Muscle of back (tissue), 11 donors: ENCODE data around the gene RAB14. TPM values are rescaled to one million over a fixed set of nuclear protein-coding genes. Genes with fewer than 3 reads are reported as not detected.

ENCODE experiments used
- DNase-seq, 3 donors: peaks; one replicate each; pipeline versions ENCODE4 v3.0.0 to v3.0.0-alpha.2; 2013
- polyA plus RNA-seq, 10 donors: library from polyadenylated mRNA; unstranded; fragments of 120-200 nt; gene quantifications; one replicate each; pipeline ENCODE4 v1.2.1, GENCODE V29; 2013; ENCODE audit not compliant: insufficient read length in 10 of 10

The RAB14 gene
- polyA plus RNA-seq, 10 donors, result 48.6 to 68.1 (median 55.4) TPM

DNA sequence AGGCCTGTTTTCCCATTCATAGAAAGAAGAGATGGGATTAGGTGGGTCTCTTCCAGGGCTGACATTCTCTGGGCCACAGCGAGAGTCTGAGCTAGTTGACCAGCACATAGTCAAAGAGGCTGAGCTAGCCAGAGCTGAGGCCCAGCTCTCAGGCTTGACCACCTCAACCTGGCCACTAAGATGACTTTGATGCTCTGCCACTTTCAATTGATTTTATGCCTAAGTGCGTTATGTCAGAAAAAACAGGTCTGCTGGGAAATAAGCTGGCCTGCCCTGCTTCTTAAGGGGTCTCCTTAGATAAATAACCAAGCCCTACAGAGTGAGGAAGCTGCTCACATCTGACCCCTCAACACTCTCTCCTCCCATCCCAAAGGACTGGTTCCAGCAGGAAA, 20.0 kb upstream of the RAB14 start:
- DNase-seq, result no peak

DNA sequence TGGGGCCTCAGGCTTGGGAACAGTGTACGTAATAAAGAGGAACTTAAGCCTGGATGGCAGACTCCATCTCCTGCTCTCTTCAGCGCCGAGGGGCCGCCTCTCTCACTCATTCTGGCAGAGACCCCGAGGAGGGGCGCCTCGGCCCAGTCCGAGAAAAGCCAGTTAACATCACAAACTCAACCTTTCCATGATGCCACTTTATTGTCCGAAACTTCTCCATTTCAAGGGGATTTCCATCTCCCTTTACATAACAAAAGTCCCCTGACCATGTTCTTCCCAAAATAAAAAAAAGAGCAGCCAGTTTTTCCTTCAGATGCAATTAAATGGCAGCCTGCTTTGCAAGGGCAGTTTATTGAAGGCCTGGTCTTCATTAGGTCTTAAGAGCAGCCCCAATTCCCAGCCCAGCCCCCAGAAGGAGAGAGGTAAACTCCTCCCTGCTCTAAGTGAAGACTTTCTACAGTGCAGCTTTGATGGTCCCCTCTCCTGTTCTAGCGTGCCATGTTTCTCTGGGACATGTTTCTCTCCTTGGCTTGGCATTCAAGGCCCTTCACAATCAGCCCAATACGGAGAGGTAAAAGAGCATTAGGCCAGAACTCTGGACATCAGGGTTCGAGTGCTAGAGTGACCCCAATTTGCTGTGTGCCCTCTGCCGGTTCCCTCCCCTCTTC, 19.5 kb upstream of the RAB14 start:
- peak in 1 of 3 donors; percentile 54 for DNase-seq

DNA sequence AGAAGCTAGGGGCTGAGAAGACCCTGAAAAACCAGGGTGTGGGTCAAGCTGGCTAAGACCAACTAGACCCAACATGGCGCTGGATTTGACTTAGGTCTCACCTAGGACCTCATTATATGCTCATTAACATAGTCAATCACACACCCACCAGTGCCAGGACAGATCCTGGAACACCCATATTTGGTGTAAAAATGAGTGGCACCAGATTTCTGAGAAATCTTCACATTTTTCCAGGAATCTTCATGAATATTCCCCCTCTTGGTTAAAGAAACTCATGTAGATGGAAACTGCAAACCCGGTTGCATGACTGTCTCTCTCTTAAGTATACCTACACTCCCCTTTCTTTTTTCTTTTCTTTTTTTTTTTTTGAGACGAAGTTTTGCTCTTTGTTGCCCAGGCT, 17.9 kb upstream of the RAB14 start:
- DNase-seq, result no peak

- DNase-seq, result no peak
These were observed 16.8 kb upstream of the RAB14 start for GRCh38 chr9:121218357-121219027.

- DNase-seq, result no peak
These were observed 16.1 kb upstream of the RAB14 start for GRCh38 chr9:121217609-121218292.

GRCh38 chr9:121216271-121216805, 14.7 kb upstream of the RAB14 start:
- DNase-seq, result no peak

- DNase-seq, result no peak
These were observed 12.3 kb upstream of the RAB14 start for GRCh38 chr9:121214005-121214404.

DNA sequence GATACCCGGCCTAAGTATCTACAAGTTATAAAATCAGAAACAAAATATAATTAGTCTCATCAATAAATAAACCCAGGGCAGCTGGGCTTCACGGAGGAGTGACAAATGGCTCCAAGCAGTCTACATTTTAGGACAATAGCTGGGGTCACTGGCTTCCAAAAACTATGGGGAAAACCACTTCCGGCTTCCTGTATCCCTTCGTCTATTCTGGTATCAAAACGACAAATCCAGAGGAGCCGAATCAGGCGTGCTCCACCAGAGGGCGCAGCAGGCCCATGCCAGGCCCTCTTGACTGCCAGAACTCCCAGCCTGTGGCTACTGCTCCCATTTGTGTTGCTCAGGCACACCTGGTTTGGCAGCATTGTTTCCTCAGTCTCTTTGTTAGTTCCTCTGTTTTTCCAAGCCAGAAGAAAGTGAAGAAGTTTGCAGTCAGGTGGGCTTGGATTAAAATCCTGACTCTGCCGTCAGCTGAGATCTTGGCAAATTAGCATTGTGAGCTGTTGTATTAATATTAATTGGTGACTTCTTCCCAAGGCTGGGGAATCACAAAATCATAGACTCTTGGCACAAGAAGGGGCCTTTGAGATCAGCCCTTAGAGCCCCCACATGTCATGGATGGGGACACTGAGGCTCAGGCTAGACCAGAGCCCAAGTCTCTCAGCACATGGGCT, 11.6 kb upstream of the RAB14 start:
- peak; percentile 83 to 94 (median 90) for DNase-seq

- no peak for DNase-seq
These were observed 8.9 kb upstream of the RAB14 start for GRCh38 chr9:121210536-121210935.

GRCh38 chr9:121207371-121207940, 5.8 kb upstream of the RAB14 start:
- DNase-seq, result no peak

DNA sequence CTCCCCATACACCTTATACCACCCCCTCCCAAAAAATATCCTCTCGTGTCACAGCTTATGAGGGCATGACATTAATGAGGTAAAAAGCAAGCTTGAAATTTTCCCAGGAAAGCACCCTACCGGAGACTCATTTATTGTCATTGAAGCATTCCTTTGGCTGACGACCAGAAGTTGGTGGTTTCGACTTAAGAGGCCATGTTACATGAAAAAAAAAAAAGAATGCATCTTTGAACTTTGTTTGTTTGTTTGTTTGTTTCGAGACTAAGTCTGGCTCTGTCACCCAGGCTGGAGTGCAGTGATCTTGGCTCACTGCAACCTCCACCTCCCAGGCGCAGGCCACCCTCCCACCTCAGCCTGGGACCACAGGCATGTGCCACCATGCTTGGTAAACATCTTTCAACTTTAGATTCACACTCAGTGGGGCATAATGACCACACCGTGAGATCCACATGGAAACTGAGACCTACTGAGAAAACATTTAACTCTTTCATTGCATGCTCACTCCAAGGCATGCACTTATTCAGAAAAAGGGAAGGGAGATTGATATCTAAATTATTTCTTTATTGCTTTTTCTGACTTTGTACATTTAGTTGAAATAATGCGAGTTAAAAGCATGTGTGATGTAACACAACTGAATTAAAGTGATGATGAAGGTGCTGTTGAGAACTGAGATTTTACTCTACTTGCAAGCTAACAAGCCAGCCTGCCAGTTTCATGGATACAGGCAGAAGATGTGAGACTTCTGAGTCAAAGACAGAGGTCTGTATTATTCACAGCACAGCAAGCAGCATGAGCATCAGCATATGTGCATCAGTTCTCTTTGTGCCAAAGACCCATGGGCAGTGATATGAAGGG, 5.1 kb upstream of the RAB14 start:
- no peak for DNase-seq

DNA sequence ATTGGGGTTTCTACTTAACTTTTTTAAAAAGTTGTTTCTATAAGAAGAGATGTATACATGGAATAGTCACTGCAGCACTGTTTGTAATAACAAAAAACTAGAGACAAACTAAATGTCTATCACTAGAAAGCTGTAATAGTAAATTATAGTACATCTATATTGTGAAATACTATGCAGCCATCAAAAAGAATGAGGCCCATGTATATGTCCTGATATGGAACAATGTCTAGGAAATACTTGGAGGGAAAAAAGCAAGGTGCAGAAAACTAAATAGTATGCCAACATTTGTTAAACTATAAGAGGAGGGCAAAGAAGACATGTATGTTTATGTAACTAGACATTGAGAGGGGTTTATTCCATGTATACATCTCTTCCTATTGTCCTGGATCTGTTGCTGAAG, 2.9 kb upstream of the RAB14 start:
- no peak for DNase-seq

GRCh38 chr9:121204121-121204520, 2.5 kb upstream of the RAB14 start:
- DNase-seq, result no peak

DNA sequence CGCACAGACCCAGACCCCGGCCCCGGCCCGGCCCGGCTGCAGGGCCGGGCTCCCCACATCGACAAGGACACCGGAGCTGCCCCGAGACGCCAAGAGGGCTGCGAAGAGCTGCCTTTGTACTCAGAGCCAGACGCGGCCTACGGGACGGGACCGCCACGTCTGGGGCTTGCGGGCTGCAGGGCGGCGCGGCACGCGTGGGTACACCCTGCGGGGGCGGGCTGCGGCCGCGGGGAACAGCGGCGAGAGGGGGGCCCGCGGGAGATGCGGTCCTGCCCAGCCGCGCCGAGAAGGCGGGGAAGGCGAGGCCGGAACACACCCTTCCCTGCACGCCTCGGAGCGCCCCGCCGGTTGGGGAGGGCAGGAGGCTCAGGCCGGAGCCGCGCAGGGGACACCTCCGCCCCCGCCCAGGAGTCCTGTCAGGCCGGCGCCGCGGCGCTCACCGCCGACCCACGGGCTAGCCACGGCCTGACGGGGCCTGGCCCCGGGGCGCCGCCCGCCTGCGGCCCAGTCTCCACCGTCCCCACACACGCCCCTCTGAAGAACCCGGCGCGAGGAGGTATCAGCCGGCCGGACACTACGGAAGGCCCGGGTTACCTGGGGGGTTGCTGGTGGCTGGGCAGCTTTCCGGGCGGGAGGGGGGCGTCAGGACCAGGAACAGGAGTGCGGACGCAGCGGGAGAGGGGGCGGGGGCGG, 478 bp downstream of the RAB14 start:
- peak; percentile 10 to 76 (median 42) for DNase-seq

DNA sequence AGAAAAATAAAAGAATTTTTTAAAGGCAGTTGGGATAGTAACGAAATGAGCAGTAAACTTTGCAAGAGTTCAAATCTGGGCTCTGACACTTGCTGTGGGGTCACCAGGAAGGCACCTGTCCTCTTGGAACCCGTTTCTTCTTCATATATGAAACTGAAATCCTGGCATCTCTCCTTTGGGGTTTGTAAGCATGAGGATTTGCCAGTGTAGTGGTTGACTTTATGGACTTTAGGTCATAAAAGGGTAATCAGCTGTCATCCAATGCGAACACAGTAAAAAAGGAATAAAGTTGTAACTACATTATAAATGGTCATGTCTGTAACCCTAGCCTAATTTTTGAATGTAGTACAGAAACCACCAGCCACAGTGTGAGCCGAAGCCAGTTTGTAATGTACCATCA, 1.3 kb downstream of the RAB14 start:
- DNase-seq, result no peak

- no peak for DNase-seq
These were observed 1.7 kb downstream of the RAB14 start for GRCh38 chr9:121199921-121200320.

DNA sequence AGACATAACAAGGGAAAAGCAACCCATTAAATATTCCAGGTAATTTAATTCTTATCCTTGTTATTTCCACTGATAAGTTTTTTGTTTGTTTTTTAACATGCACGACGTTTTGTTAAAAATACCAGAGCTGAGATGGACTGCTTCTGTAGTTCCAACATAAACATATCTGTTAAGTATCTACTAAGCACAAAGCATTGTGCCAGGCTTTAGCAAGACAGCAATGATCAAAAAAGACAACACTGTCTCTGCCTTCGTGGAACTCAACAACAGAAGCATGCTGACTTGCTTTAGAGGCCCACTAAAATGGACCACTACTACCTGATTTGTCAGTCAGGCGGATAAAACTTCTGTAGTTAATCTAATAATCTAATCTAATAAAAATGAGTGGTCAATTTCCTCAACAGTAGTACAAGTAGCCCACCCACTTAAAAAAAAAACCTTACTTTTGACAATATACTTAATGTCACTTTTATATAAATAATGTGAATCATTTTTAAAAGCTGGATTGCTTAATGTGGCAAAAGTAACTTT, 3.1 kb downstream of the RAB14 start:
- DNase-seq, result no peak

DNA sequence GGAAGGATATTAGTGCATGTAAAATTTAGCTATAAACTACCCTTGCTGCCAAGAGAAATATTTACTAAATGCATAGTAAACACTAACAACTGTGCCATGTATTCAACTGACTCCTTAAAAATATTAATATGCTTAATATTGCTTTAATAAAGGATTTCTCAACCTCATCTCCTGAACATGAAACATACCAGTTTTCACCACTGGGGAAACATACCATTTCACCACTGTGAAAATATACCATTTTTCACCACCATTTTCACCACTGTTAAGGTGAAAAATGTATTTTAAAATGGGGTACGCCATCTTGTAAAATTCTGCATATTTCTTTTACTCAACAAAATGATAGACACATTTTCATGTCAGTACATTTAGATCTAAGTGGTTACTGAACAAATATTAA, 4.5 kb downstream of the RAB14 start:
- DNase-seq, result no peak

DNA sequence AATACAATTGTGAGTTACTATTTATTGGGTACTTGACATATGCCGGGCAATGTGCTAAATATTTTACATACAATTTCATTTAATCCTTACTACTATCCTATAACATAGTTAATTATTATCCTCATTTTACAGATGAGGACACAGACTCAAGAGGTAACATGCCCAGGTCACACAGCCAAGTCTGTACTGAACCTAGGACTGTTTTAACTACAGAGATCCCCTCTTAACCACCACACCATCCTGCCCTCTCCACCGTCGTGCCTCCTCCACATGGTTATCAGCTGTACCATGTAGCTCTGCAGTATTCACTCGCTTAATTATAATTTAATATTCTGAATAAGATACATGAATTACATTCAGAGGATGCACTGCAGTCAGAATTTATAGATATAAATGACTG, 5.3 kb downstream of the RAB14 start:
- no peak for DNase-seq

GRCh38 chr9:121194730-121195129, 6.9 kb downstream of the RAB14 start:
- no peak for DNase-seq
